Central memory CD4-positive, alpha-beta T cell (primary cell): Measurements from ENCODE around the gene SPC24.
"Not testable (repeated sequence)": the region's sequence is repeated elsewhere in the genome, so short reads cannot be mapped to it uniquely, and the experiment has no call there.

Source experiments
- DNase-seq: peaks from one replicate; pipeline ENCODE4 v3.0.0; 2022

SPC24 gene

DNA sequence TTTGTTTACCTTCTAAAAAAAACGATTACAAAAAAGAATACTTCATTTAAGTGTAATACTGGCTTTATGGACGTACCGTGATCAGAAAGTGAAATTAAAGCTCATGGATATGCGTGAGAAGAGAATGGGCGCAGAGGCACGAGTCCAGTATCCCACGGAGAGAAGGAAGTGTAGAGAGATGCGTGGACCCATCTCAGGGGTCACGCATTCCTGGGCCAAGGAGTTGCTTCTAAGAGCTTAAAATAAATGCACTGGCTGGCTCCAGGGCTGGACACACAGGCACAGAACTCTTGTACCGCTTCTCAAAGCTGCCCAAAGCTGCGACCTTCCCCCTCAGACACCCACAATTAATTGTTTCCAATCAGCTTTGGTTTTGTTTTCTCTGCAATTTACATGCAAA lies 8.7 kb upstream of the SPC24 start:
- DNase-seq, result no peak

DNA sequence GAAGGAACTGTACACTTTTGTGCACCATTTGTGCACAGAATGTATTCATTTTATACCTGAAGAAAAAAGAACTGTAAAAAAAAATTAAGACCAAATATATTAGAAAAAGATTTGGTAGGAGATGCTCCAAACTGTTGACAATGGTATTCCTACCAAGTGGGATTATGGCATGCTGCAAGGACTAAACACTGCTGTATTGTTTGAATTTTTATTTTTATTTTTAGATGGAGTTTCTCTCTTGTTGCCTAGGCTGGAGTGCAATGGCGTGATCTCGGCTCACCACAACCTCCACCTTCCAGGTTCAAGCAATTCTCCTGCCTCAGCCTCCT lies 4.8 kb upstream of the SPC24 start:
- not testable (repeated sequence) for DNase-seq

GRCh38 chr19:11159598-11160439 lies 4.2 kb upstream of the SPC24 start:
- DNase-seq, result no peak

GRCh38 chr19:11154683-11155047 lies 917 bp downstream of the SPC24 start:
- no peak for DNase-seq

GRCh38 chr19:11152318-11153062 lies 3.1 kb downstream of the SPC24 start:
- DNase-seq, result no peak

DNA sequence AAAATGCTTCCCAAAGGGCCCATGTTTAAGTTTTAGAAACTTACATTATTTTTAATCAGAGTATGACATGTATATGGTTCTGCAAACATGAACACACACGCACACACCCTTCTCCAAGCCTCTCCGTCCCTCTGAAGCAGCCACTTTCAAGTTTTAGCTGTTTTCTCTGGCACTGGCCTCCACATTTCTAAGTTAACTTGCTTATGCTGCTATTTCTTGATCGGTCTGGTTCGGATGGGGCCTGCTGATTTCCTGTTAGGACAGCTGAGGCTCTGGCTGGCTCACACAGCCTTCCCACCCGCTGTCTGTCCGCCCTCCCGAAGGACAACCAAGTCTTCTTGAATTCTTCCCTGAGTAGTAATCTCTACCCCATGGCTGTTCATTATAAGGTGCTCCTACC lies 4.4 kb downstream of the SPC24 start:
- no peak for DNase-seq

- DNase-seq, result no peak
Observed at GRCh38 chr19:11148001-11148400, 7.6 kb downstream of the SPC24 start.

DNA sequence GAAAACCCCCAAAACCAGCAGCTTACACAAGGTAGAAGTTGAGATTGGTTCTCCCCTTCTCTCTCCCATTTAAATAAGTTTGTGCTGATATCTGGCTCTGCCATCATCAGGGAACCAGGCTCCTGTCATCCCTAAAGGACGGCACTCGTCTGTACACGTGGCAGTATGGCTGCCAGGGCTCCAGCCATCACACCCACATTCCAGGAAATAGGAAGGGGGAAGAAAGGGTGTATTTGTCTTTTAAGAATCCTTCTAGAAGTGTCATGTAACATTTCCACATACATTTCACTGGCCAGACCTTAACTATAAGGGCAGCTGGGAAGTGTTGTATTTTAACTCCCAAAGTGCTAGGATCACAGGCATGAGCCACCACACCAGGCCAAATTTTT lies 10.1 kb downstream of the SPC24 start:
- no peak for DNase-seq

DNA sequence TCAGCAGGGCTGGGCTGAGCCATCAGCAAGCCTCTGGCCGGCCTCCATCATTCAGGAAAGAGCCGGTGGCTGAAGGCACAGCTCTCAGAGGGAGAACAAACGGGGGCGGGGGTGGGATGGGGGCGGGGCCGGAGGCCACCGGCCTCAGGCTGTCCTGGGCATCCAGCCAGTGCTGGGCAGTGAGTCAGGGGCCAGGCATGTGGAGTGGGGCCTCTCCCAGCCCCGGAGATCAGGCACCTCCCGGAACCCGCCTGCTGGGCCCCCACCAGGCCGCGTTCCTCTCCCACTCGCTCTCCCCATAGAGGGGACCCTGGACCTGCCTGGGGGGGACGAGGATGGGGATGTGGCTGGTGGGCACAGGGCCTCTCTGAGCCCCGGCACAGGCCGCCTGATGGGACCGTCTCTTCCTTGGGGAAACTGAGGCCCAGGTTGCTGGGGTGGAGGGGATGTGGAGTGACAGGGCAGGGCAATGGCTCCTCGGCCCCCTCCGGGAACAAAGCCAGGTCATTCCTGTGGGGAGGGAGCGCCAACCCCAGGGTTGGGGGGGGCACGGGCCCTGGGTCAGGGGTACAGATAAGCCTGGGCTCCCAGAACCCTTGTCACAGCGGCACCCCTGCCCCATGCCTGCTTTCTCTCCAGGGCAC lies 12.9 kb downstream of the SPC24 start:
- DNase-seq, result no peak

GRCh38 chr19:11141937-11142527 lies 13.6 kb downstream of the SPC24 start:
- DNase-seq, result no peak

- no peak for DNase-seq
Observed at GRCh38 chr19:11140896-11141295, 14.7 kb downstream of the SPC24 start.

DNA sequence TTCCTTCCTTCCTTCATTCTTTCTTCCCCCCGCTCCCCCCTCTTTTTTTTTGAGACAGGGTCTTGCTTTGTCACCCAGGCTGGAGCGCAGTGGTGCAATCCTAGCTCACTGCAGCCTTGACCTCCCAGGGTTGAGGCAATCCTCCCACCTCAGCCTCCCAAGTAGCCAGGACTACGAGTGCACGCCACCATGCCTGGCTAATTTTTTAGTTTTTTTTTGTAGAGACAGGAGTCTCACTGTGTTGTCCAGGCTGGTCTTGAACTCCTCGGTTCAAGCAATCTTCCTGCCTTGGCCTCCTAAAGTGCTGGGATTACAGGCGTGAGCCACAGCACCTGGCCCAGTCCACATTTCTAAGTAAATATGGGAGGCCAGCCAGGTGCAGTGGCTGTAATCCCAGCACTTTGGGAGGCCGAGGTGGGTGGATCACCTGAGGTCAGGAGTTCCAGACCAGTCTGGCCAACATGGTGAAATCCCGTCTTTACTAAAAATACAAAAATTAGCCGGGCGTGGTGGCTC lies 15.5 kb downstream of the SPC24 start:
- DNase-seq, result not testable (repeated sequence)

DNA sequence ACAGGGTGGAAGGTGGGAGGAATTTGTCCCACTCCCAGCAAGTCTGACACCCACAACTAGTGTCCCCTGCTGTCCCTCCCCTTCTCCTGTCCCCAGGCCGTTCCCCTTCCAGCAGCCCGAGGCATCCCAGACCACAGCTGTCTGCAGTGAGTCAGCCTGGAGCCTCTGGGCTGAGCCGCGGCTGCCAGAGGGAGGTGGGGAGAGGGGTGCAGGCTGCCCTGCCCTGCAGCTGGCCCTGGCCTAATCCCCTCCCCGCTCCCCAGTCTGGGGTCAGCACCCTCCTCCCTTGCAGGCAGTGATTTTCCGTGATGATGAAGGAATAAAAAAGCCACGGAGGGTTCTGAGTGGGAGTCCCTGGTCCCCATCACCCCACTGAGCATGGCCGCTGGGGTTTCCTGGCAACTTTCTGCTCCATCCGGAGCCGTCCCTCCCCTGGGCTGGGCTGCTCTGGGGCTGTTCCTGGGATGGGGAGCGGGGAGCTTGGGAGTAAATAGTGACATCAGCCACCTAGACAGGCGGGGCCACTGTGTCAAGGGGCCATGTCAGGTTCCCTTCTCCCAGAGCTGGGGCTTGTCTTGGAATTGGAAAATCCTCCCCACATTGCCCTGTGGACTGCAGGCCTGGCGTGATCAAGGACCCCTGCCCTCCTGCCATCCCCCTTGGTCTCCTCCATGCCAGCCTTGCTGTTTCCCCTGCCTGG lies 16.8 kb downstream of the SPC24 start:
- DNase-seq, result no peak

- peak; percentile 49 for DNase-seq
Observed at GRCh38 chr19:11137542-11138384, 17.8 kb downstream of the SPC24 start.

GRCh38 chr19:11136400-11137101 lies 19.0 kb downstream of the SPC24 start:
- DNase-seq, result no peak

DNA sequence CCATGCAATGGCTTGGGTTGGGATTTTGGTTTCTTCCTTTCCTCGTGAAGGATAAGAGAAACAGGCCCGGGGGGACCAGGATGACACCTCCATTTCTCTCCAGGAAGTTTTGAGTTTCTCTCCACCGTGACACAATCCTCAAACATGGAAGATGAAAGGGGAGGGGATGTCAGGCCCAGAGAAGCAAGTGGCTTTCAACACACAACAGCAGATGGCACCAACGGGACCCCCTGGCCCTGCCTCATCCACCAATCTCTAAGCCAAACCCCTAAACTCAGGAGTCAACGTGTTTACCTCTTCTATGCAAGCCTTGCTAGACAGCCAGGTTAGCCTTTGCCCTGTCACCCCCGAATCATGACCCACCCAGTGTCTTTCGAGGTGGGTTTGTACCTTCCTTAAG lies 24.1 kb downstream of the SPC24 start:
- DNase-seq, result no peak

- peak; percentile 55 for DNase-seq
Observed at GRCh38 chr19:11130824-11131455, 24.6 kb downstream of the SPC24 start.

- no peak for DNase-seq
Observed at GRCh38 chr19:11127905-11128304, 27.7 kb downstream of the SPC24 start.

DNA sequence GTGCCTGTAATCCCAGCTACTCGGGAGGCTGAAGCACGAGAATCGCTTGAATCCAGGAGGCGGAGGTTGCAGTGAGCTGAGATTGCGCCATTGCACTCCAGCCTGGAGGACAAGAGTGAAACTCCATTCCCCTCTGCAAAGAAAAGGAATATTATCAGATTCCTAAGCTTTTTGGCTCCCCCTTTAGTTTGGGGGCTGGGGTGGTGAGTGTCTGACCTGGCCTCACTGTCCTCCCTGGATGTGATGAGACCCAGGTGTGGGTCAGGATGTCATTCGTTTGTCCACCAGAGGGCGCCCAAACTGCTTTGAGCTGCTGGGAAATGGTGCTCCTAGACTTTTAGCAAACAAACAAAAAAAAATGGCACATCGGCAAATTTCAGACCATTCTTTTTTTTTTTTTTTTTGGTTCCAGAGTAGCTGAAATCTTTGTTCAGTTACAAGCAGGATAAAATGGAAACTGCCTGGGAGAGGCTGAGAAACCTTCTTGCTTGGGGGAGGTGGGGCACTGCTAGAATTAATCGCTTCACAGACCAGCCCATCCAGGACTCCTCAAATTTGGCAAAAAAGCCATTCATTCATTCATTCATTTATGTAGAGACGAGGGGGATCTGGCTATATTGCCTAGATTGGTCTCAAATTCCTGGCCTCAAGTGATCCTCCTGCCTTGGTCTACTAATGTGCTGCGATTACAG lies 29.4 kb downstream of the SPC24 start:
- peak; percentile 60 for DNase-seq

DNA sequence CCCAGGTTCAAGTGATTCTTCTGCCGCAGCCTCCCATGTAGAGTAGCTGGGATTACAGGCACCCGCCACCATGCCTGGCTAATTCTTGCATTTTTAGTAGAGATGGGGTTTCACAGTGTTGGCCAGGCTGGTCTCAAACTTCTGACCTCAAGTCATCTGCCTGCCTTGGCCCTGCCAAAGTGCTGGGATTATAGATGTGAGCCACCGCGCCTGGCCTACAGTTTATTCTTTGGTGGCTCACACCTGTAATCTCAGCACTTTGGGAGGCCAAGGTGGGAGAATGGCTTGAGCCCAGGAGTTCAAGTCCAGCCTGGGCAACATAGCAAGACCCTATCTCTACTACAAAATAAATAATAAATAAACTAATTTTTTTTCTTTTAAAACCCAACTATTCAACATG lies 31.4 kb downstream of the SPC24 start:
- DNase-seq, result not testable (repeated sequence)
